IPS DF 6.9 (cell line): ENCODE data around the gene SLC25A10.
"Not testable (repeated sequence)": the region's sequence is repeated elsewhere in the genome, so short reads cannot be mapped to it uniquely, and the experiment has no call there.

ENCODE experiments used
- DNase-seq: peaks from one replicate; pipeline ENCODE4 v3.0.0-alpha.2; 2013; ENCODE audit warnings: low read depth, low spot score
- H3K27ac ChIP-seq: one replicate; pipeline ENCODE4 v1.5.1; 2013; ENCODE audit warnings: low read length, control low read depth
- H3K27me3 ChIP-seq: 2 replicates; pipeline ENCODE4 v1.6.1; 2013; ENCODE audit warnings: mild to moderate bottlenecking, low read length; ENCODE audit not compliant: control insufficient read depth, insufficient read depth
- H3K36me3 ChIP-seq: 2 replicates; pipeline ENCODE4 v1.6.1; 2013; ENCODE audit warnings: low read length; ENCODE audit not compliant: control insufficient read depth, insufficient read depth
- H3K4me1 ChIP-seq: 2 replicates; pipeline ENCODE4 v1.6.1; 2013; ENCODE audit warnings: low read length; ENCODE audit not compliant: control insufficient read depth, insufficient read depth
- H3K4me3 ChIP-seq: 2 replicates; pipeline ENCODE4 v1.5.1; 2013; ENCODE audit warnings: mild to moderate bottlenecking, low read length
- H3K9me3 ChIP-seq: 2 replicates; pipeline ENCODE4 v1.6.1; 2013; ENCODE audit warnings: low read length, inconsistent platforms; ENCODE audit not compliant: control insufficient read depth, insufficient read depth
- WGBS: extraction: QIAGEN DNeasy Blood & Tissue Kit; methylation state at CpG from one replicate; pipeline ENCODE4 v1.1.7; 2013; ENCODE audit warnings: mixed read lengths, missing lambda C conversion rate; ENCODE audit not compliant: insufficient read length, insufficient coverage; 5-methylcytosine and 5-hydroxymethylcytosine counted together

SLC25A10 gene

DNA sequence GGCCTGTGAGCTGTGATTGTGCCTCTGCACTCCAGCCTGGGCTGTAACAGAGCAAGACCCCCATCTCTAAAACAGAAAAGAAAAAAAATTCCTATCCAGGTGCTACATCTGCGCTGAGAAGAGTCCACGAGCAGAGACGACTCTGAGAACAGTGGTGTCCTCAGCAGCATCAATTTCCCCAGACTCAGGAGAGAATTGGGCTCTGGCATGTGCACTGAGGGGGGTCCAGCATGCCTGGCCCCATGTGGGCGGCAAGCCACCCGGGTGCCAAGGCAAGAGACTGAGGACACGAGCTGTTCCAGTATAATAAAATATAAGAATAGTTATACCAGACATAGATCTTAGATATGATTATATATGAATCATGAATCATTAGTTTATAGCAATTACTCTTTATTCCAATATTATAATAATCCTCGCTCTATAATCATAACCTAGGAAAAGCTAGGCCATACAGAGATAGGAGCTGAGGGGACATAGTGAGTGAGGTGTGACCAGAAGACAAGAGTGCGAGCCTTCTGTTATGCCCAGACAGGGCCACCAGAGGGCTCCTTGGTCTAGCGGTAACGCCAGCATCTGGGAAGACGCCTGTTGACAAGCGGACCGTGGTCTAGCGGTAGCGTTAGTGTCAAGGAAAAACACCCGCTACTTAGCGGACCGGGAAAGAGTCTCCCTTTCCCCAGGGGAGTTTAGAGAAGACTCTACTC lies 36.4 kb upstream of the SLC25A10 start:
- H3K4me3 ChIP-seq, H3K27ac ChIP-seq, DNase-seq, H3K4me1 ChIP-seq, H3K27me3 ChIP-seq, H3K9me3 ChIP-seq: not testable (repeated sequence)
- peaks cover 27% of the 10 kb centered on the region for H3K36me3 ChIP-seq
- no CpG with 5 or more reads among the region's 18 CpGs for WGBS

DNA sequence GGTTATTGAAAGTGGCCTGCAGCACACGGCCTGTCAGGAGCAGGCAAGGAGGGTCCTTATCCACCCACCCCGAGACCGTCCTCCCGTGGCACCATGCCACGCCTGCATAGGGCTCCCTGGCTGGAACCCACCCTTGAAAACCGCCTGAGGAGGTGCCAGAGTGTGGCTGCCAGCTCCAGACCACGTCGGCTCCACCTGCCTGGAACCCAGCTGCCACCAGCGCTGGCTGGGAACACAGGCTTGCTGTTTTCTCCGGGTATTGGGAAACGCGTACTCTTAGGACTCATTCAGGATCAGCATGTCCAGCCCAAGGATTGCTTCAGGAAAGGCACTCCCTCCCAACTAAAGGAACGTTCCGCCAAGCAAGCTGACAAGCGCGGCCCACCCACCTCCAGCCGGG lies 35.2 kb upstream of the SLC25A10 start:
- H3K36me3 ChIP-seq, result peaks cover 22% of the 10 kb centered on the region
- no peak for DNase-seq
- no peaks in the 10 kb centered on the region; the same call in 1 of the 2 replicates for H3K4me1 ChIP-seq
- WGBS, result no CpG with 5 or more reads among the region's 17 CpGs
- no peak overlapping the region for H3K4me3 ChIP-seq
- H3K27ac ChIP-seq, result no peak overlapping the region
- H3K9me3 ChIP-seq, result no peaks in the 10 kb centered on the region
- H3K27me3 ChIP-seq, result no peaks in the 10 kb centered on the region

DNA sequence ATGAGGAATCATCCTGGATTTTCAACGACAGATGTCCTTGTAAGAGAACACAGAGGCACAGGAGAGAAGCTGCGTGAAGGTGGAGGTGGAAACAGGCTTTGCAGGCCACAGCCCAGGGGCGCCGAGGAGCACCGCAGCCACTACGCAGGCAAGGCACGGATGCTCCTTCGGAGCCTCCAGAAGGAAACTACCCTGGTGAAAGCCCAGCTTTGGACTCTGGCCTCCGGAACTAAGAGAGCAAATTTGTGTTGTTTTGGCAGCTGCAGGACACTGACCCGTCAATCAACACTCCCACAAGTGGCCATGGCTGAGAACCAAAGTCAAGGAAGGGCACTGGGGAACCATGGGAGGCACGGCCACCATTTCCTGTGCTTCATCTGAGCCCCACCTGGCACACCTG lies 31.9 kb upstream of the SLC25A10 start:
- Histone ChIP-seq H3K4me3 (no peak overlapping the region), H3K27me3 (no peaks in the 10 kb centered on the region), H3K36me3 (no peaks in the 10 kb centered on the region), H3K4me1 (peaks cover 2% of the 10 kb centered on the region), H3K27ac (no peak overlapping the region), H3K9me3 (no peaks in the 10 kb centered on the region)
- WGBS, result no CpG with 5 or more reads among the region's 11 CpGs
- no peak for DNase-seq

DNA sequence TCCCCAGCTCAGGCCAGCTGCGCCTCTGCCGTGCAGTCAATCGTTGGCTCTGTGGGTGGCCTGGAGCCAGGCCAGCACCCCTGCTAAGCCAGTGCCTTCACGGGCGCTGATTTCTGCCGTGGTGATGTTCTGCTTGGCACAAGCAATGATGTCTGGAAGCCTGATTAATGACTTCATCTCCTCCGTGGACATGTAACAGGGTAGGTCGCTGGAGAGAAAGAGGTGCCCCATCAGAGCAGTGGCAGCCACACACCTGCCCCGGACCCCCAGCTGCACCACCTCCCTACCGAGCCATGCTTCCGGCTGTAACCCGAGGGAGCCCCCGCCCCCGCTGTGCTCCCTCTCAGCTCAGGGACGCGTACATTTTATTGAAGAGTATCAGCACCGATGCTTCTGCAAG lies 30.4 kb upstream of the SLC25A10 start:
- WGBS, result no CpG with 5 or more reads among the region's 17 CpGs
- Histone ChIP-seq H3K9me3 (no peaks in the 10 kb centered on the region), H3K36me3 (peaks cover 4% of the 10 kb centered on the region; the same call in 1 of the 2 replicates), H3K27ac (no peak overlapping the region), H3K27me3 (no peaks in the 10 kb centered on the region), H3K4me3 (no peak overlapping the region), H3K4me1 (peaks cover 2% of the 10 kb centered on the region)
- no peak for DNase-seq

DNA sequence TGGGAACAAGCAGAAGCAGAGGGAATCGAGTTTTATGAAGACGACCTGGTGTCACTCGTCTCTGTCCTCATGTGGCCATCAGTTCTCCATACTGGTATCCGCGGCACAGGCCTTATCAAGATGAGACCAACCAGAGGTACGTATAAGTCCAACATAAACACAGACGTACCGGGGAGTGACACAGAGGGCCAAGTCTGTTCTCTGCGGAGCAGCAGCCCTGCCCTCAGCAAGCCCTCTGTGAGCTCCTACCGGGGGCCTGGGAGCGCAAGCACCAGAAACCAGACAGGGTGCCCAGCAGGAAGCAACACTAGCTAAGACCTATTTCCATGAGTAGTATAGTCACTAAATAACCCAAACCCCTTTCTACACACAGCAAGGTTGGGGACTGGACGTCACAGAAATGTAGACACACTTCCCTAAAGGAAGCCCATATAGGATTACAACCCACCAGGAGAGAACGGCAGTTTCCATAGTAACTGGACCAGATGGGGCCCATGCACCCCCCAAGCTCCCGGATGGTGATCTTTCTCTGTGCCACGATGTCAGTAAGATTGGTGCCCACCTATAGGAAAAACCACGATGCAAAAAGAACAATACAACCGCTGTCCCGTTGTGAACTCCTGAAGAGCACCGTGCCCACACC lies 29.4 kb upstream of the SLC25A10 start:
- H3K4me3 ChIP-seq, result peak overlapping the region; percentile 89
- no peak overlapping the region for H3K27ac ChIP-seq
- H3K9me3 ChIP-seq, result no peaks in the 10 kb centered on the region
- no peaks in the 10 kb centered on the region for H3K27me3 ChIP-seq
- no peak for DNase-seq
- peaks cover 8% of the 10 kb centered on the region for H3K36me3 ChIP-seq
- peaks cover 2% of the 10 kb centered on the region for H3K4me1 ChIP-seq
- no CpG with 5 or more reads among the region's 19 CpGs for WGBS

DNA sequence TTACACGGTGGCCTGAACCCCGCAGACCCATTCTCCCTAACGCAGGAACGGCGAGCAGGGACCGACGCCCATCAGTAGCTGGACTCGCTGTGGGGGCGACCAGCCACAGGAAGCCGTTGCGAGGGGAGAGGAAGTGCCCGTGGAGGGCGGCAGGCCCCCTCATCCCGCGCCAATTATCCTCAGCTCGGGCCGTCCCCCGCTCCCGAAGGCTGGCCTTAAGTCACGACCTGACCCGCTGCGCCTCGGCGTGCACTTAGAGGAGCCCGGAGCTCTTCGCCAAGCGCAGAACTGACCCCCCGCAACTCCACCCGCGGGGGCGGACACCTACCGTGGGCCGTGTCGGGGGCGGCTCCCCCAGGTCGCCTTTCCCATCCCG lies 28.9 kb upstream of the SLC25A10 start:
- WGBS, result no CpG with 5 or more reads among the region's 37 CpGs
- Histone ChIP-seq H3K4me3 (peak overlapping the region; percentile 89), H3K4me1 (peaks cover 2% of the 10 kb centered on the region), H3K9me3 (no peaks in the 10 kb centered on the region), H3K27ac (no peak overlapping the region), H3K27me3 (no peaks in the 10 kb centered on the region), H3K36me3 (peaks cover 12% of the 10 kb centered on the region)
- no peak for DNase-seq

DNA sequence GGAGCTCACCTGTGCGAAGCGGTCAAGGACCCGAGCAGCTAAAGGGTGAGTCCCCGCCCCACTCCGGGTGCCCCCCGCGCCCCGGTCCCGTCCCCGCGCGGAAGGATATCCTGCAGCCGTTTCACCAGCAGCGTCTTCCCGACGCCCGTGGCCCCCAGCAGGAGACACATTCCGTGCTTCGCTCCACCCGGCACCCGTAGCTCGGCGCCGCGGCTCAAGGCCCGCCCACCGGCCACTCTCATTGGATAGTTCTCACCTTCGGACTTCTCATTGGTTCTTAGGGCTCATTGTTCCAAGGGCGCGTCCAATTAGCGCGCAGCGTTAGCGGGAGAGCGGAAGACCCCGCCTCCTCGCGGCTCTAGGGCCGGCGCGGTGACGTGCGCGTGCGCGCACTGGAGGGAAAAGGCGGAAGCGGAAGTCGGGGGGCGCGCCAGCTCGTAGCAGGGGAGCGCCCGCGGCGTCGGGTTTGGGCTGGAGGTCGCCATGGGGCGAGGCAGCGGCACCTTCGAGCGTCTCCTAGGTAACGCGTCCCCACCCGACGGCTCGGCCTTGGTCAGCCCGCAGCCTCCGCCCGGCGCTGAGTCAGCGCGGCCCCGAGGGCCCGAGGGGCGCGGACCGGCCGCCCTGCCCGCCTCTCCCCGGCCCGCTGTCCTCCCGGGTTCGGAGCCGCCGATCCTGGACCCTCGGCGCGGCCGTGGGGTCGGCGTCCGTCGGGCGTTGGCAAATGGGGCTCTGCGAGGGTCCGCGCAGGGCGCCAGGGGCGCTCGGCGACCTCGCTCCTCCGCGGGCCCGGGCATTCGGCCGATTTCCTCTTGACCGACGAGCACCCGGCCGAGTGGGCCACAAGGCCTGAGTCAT lies 28.3 kb upstream of the SLC25A10 start, which contains the start of the genes ARL16 and HGS:
Gene ARL16 (minus strand): TSS at position 214 of the 858 bp plus-strand sequence. CDS start 44 bp downstream, at position 170.
Gene HGS (plus strand): TSS at position 428 of the 858 bp plus-strand sequence. CDS start 56 bp downstream, at position 484.
- no peak within 1 kb of the TSS for H3K27ac ChIP-seq

DNA sequence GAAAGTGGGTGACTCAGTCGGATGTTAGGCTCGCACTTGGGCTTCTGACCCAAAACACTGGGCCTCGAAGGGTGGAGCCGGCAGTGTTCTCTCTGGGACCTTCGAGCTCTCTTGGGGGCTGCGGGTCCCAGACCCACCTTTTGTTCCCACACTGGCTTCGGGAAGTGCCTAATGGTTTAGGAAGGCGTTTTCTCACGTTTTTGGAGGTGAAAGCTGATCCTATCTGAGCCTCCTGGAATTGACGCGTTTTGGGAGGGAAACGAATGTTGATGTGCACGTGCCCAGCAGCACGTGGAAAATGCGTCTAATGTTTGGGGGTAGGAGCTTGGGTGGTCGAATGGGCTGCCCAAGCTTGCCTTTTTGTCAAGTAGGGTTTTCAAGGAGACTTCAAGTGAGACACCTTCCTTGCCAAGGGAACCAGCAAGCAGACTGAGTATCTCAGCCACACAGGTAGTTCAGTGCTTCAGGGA lies 27.6 kb upstream of the SLC25A10 start:
- no peaks in the 10 kb centered on the region for H3K27me3 ChIP-seq
- H3K4me3 ChIP-seq, result peak overlapping the region; percentile 86
- peaks cover 2% of the 10 kb centered on the region for H3K4me1 ChIP-seq
- no CpG with 5 or more reads among the region's 16 CpGs for WGBS
- no peak for DNase-seq
- H3K36me3 ChIP-seq, result peaks cover 20% of the 10 kb centered on the region
- H3K9me3 ChIP-seq, result no peaks in the 10 kb centered on the region
- no peak overlapping the region for H3K27ac ChIP-seq

More for the DNA sequence above, 28.3 kb upstream of the SLC25A10 start, which contains the start of the genes ARL16 and HGS:
- DNase-seq, result peak; percentile 95
- peaks cover 16% of the 10 kb centered on the region for H3K36me3 ChIP-seq
- H3K4me1 ChIP-seq, result peaks cover 2% of the 10 kb centered on the region
- WGBS, result no CpG with 5 or more reads among the region's 112 CpGs
- no peaks in the 10 kb centered on the region for H3K9me3 ChIP-seq
- no peaks in the 10 kb centered on the region for H3K27me3 ChIP-seq
- peak within 1 kb of the TSS; percentile 89 for H3K4me3 ChIP-seq

DNA sequence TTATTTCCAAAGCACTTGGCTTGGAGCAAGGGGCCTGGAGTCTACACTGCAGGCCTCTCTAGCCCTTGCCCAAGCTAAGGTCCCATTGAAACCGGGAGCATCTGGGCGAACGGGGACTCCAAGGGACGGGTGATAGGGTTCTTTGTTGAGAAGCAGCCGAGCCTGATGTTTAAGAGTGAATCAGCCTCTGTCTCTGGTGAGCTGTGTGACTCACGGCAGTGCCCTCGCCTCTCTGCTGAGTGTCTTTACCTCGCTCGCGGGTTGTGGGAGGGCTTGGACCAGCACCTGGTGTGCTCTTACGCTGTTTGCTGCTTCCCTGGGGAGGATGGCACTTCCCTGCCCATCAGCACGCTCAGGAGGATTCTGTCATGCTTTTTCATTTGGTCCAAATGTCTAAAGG lies 27.0 kb upstream of the SLC25A10 start:
- Histone ChIP-seq H3K9me3 (no peaks in the 10 kb centered on the region), H3K4me3 (no peak overlapping the region), H3K27ac (no peak overlapping the region), H3K4me1 (peaks cover 2% of the 10 kb centered on the region), H3K36me3 (peaks cover 23% of the 10 kb centered on the region), H3K27me3 (no peaks in the 10 kb centered on the region)
- no peak for DNase-seq
- WGBS, result no CpG with 5 or more reads among the region's 12 CpGs

DNA sequence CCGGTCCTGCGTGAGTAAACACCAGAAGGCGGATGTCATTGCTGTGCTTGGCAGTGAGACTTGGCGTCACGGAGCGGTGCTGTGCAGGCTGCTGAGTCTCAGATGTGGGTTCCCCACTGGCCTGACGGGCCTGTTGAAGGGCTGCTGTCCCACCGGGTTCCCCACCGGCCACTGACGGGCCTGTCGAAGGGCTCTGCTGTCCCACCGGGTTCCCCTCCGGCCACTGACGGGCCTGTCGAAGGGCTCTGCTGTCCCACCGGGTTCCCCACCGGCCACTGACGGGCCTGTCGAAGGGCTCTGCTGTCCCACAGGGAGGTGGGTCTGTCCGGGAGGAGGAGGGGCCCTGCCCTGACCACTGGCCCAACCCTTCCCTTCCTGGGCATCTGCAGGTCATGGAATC lies 25.5 kb upstream of the SLC25A10 start:
- H3K27ac ChIP-seq, result no peak overlapping the region
- no peaks in the 10 kb centered on the region for H3K27me3 ChIP-seq
- DNase-seq, result no peak
- peaks cover 2% of the 10 kb centered on the region for H3K4me1 ChIP-seq
- peaks cover 30% of the 10 kb centered on the region for H3K36me3 ChIP-seq
- no peaks in the 10 kb centered on the region for H3K9me3 ChIP-seq
- no CpG with 5 or more reads among the region's 20 CpGs for WGBS
- H3K4me3 ChIP-seq, result no peak overlapping the region
